Measurements from ENCODE around the gene DACT1.
A peak's percentile ranks its signal among the peaks of the same experiment; 100 is the strongest.
"Not testable (repeated sequence)": the region's sequence is repeated elsewhere in the genome, so short reads cannot be mapped to it uniquely, and the experiment has no call there.

The DACT1 gene

GRCh38 chr14:58637391-58638230 is at the start of gene DACT1:
TSS of gene DACT1 (plus strand) at chr14:58637962. CDS start at chr14:58638203, 241 bp downstream.
- peak; percentile 60 to 70 for DNase-seq

GRCh38 chr14:58588321-58588720 is 49.4 kb upstream of the DACT1 start:
- not testable (repeated sequence) for DNase-seq

- no peak for DNase-seq
These were observed 43.8 kb upstream of the DACT1 start for GRCh38 chr14:58593977-58594376.

- DNase-seq: no peak
These were observed 40.7 kb upstream of the DACT1 start for GRCh38 chr14:58597041-58597440.

- DNase-seq: no peak
These were observed 39.5 kb upstream of the DACT1 start for GRCh38 chr14:58598028-58598803.

GRCh38 chr14:58598804-58599525 is 38.8 kb upstream of the DACT1 start:
- DNase-seq: no peak

- no peak for DNase-seq
These were observed 38.1 kb upstream of the DACT1 start for GRCh38 chr14:58599707-58600106.

- no peak for DNase-seq
These were observed 32.3 kb upstream of the DACT1 start for GRCh38 chr14:58605465-58605864.

- no peak for DNase-seq
These were observed 30.4 kb upstream of the DACT1 start for GRCh38 chr14:58607131-58607951.

- DNase-seq: no peak
These were observed 29.8 kb upstream of the DACT1 start for GRCh38 chr14:58607952-58608317.

GRCh38 chr14:58617619-58618018 is 20.1 kb upstream of the DACT1 start:
- no peak for DNase-seq

- DNase-seq: no peak
These were observed 17.8 kb upstream of the DACT1 start for GRCh38 chr14:58620011-58620410.

GRCh38 chr14:58625438-58625837 is 12.3 kb upstream of the DACT1 start:
- DNase-seq: no peak

GRCh38 chr14:58626431-58626831 is 11.3 kb upstream of the DACT1 start:
- no peak for DNase-seq

- DNase-seq: no peak
These were observed 9.4 kb upstream of the DACT1 start for GRCh38 chr14:58628406-58628805.

GRCh38 chr14:58629281-58629680 is 8.5 kb upstream of the DACT1 start:
- DNase-seq: no peak

GRCh38 chr14:58631732-58632131 is 6.0 kb upstream of the DACT1 start:
- no peak for DNase-seq

- DNase-seq: no peak
These were observed 3.9 kb upstream of the DACT1 start for GRCh38 chr14:58633831-58634230.

GRCh38 chr14:58634406-58635090 is 3.2 kb upstream of the DACT1 start:
- no peak for DNase-seq

GRCh38 chr14:58635091-58635830 is 2.5 kb upstream of the DACT1 start:
- DNase-seq: no peak

GRCh38 chr14:58636129-58636528 is 1.6 kb upstream of the DACT1 start:
- DNase-seq: no peak
